GM18858 (cell line): ENCODE results near the gene ZMYND10.

ENCODE experiments used
- ATAC-seq: cut with Tn5 transposase; IDR thresholded peaks from one replicate; pipeline ENCODE4 v1.9.1; 2021; ENCODE audit not compliant: unreplicated experiment

ZMYND10 gene

DNA sequence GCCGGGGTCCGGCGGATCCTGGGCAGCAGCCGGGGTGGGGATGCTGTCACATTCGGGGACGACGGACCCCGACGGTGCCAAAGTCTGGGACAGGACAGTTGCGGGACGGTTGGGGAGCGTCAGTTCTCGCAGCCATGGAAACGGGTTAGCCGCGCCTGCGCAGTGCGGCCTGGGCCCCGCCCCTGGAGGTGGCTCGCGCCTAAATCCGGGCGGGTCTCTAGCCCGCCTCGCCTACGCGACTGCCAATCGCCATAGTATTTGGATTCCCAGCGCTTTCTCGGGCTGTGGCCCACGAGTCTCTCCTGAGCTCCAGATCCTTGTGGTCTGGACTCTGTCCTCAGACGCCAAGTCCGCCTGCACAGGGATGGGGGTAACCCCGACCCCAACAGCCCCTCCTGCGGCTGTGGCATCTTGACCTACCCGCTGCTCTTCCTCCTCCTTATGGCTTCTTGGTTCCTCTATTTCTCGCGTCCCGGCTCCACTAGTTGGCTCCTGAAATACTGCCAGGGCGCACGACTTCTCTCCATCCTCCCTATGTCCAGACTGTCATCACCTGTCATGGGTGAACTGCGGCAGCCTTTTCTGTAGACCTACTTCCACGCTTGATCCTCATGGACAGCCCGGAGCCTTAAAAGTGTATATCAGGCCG lies at the start of gene ZMYND10:
Gene ZMYND10 (minus strand): TSS at position 147 of the 649 bp plus-strand sequence. CDS start 153 bp downstream, outside the sequence.
- ATAC-seq = no peak

DNA sequence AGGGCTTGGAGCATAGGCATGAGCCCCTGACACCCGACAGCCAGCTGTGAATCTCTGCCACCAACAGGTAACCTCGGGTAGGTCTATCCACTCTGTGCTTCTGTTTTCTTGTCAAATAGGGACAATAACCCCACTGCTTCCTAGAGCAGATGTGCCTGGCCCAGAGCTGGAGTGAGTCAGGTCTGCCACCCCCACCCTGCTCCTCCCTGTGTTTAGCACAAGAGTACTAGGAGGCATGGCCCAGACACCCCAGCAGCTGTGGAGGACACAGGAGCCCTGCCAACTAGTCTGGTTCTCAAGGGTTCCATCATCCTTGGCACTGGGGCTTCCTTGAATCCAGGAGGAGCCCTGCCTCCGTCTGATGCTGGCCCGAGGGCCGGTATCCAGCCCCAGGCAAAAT lies 47.5 kb upstream of the ZMYND10 start:
- no peak for ATAC-seq

DNA sequence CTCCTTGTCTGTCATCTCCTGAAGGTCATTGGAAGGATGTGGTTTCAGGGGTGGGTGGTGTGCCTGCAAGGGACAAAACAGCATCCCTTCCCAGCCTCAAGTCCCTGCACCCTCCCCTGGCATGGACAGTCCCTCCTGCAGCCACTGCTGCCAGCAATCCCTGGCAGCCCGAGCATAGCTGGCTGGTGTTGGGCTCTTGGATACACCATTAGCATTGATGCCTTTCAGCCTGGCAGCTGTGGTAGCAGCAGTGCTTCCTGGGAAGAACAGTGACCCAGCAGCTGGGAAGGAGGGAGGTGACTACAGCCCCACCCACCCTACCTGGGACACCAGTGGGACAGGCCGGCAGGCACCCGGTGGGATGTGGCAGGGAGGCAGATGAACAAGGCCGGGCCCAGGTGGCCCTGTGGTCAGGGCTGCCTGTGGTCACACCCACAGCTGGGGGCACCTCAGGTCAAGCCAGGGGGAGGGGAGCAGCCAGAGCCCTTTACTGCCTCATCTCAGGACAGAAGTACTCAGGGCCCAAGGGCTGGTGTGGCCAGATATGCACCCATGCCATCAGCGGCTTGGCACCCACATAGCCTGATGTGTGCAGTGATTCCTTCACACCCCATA lies 46.7 kb upstream of the ZMYND10 start:
- no peak for ATAC-seq

DNA sequence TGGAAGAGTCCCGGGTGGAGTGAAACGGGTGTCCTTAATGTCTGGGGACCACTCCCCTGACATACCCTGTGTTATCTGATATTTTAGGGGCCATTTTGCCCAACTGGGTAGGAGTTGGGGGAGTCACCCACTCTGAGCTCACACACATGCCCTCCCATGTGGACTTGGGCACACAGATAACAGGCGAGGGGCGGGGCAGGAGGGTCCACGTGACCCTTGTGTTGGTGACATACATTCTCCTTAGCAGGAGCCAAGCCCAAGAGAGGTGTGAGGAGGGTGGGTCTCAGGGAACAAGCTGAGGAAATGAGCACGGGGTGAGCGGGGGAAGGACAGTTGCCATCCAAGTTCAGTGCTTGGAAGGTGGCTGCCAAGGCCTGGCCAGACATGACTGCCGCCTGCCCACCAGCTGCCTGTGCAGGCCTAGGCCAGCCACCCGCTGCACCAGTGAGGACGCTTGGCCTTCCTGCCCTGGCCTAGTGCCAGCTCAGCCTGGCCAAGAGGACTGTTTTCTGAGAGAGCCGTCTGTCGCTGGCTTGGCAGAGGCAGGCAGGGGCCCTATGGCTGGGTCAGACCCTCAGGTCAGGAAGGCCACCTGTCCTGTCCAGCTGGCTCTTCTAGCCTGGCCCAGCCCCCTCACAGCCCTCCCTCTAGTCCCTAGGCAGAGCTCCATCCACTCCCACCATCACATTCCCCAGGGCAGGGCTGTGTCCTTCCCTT lies 45.1 kb upstream of the ZMYND10 start:
- no peak for ATAC-seq

DNA sequence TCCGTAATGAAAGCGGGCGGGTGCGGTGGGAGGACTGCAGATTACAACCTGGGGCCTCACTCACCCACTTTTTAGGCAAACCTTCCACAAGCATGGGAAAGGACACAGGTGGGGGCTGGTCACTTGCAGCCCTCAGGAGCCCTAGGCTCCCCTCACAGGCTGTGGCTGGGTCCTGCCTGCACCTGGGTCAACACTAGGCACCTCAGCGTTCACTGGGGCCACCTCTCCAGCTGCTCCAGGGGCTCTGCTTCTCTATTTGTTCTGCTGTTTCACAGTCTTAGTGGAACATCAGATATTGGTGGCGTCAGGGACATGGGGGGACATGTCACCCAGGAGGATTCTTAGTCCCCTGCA lies 43.9 kb upstream of the ZMYND10 start:
- no peak for ATAC-seq

DNA sequence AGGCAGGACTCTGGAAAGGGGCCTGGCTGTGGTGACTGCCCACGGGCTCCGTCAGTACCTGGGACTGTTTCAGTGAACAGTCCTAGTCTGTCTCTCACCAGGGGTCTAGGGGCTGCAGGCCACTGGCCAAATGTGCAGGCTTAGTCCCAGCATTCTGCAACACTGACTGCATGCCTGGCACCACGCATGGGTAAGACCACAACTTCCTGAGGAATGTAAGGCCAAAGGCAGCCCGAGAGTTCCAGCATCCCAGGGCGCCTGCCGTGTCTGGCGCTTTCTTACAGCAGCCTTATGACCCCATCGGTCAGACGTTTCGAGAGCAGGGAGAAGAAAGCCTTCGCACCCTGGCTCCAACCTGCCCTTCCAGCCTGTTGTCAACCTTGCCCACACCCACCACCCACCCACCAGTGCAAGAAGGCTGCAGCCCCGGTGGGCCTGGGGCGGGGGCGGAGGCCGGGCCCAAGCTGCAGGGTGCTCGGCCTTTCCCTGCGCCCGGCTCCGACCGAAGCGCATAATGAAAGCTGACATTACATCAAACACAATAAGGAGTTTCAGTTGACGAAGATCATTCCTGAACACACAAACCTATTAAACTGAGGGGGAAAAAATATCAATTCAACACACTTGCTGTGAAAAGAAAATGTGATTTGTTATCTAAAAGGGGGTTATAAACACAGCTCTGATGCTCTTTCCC lies 43.3 kb upstream of the ZMYND10 start:
- no peak for ATAC-seq

DNA sequence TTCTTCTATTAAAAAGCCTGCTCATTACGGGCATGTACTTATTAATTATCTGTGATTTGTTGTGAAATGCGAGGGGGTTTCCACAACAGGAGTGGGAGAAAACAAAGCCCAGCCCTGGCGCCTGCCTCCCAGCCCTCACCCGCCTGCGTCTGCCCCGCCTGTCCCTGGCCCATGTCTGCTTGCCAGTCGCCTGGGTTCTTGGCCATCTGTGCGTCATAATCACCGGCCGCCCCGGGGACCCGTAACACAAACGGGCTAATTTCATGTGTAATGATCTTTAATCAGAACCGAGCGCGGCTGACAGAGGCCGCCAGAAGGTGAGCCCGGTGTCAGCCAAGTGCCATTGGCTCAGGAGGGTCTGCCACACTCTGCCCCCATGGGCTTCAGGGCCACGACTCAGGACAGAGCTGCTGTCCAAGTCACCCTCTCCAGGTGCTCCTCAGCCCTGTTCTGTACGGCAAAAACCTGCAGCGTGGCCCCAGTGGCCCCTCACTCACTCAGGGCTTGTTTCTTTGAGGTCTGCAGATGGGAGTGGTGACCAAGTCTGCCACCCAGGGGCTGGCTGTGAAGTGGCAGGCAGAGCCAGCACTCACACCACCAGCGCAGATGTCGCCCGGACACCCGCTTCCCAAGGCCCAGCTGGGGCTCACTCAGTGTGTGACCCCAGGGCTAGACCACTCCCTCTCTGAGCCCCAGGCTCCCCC lies 42.6 kb upstream of the ZMYND10 start:
- ATAC-seq = no peak

DNA sequence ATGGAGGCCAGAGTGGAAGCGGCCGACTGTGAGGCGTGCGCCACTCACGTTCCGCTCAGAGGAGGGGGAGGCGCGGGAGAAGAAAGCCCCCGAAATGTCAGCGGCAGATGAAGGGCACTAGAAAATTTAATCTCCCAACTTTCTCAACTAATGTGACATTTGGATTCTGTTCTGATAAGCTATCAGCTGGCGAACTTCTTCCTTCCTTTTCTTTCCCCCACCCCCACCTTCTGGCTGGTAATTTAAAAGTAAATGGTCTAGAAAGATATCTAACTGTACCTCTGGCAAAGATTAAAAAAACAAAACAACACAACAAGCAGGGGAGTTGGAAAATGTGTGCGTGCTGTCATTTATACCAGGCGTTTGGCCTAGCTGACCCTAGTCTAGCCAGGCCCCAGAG lies 40.2 kb upstream of the ZMYND10 start:
- no peak for ATAC-seq

DNA sequence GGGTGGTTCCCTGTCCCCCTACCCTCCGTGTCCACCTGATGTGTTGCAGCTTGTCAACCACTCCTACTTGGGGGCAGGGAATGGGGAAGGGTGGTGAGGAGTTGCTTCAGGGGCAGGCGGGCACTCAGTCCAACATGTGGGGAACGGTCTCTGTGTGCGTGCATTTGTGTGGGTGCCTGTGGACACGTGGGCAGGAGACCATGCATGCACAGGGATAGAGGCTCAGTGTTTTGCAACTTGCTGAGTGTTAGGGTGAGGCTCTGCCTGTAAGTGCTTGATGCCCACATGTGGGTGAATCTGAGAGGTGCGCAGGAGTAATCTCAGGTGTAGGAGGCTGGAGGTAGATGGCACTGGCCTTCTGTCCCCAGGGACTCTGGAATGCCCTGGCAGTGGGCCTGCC lies 38.2 kb upstream of the ZMYND10 start:
- no peak for ATAC-seq

DNA sequence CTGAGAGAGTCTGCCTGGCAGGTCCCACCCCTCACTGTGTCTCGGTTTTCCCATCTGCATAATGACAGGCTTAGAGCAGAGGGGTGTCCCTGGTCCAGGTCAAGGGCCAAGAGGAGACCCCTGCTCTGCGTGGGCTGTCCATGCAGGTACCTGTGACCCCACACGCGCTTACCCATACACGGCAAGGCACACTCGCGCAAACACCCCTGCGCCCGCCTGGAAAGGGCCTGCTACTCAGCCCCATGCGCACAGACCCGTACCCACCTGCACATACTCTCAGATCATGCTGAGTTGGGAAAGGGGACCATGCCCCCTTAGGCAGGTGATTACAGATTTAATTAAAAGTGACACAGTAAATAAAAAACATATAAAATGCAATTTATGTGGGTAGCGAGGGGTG lies 37.2 kb upstream of the ZMYND10 start:
- no peak for ATAC-seq

DNA sequence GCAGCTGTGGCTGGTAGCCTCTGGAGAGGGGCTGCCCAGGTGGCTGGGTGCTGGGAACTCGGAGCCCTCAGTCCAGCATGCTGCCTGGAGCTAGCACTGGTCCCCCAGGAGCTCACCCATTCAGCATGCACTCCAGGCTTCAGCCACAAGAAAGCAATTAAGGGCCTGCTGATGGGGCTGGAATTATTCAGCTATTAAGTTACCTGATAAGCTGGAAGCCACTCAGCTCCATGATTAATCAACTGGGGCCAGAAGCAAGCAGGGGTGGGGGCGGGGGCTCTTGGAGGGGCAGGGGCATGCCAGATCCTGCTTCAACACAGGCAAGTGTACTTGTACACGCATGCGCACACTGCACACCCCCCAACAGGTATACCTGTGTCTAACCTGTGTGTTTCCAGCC lies 35.9 kb upstream of the ZMYND10 start:
- ATAC-seq = no peak

DNA sequence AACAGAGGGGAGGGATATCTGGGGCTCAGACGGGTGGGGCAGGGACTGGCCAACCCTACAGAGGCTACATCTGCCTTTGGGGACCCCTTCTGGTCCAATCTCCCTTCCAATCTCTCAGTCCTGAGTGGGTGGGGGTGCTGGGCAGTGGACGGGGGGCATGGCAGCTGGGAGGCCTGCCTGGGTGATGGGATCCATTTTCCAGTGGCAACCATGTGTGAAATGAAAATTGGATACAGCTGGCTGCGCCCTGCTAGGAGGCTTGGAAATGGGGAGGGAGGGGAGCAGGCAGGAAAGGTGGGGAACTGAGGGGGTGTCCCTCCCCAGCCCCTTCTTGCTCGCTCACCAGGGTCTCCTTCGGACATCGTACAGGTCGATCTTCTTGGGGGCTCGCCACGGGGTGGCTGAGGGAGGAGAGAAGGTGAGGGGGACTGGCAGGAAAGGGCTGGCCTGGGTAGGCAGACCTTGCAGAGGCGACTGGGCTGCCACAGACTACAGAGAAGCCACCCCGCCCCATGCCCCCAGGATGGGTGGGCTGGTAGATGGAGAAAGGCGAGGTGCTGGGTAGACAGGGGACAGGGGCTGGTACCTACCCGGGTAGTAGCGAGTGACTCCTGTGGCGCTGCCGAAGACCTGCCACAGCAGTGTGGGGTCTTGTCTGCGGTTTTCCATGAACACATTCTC lies 35.0 kb upstream of the ZMYND10 start:
- ATAC-seq = no peak

DNA sequence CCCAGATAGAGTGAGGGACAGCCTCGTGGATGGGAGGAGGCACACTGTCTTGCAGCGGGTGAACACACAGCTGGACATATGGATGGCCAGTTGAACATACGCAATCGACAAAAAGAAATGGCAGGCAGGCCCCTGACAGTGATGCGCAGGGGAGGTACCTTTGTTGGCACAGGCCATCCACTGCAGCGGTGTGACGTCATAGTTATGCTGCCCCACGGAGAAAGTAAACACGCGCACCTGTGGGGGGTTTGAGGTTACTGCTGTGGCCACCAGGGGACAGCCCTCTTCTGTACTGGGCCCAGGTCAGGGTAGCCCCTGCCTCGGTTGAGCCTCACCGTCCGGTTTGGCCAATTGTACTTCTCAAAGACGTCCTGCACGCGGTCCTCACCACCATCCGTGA lies 33.2 kb upstream of the ZMYND10 start:
- ATAC-seq = no peak

DNA sequence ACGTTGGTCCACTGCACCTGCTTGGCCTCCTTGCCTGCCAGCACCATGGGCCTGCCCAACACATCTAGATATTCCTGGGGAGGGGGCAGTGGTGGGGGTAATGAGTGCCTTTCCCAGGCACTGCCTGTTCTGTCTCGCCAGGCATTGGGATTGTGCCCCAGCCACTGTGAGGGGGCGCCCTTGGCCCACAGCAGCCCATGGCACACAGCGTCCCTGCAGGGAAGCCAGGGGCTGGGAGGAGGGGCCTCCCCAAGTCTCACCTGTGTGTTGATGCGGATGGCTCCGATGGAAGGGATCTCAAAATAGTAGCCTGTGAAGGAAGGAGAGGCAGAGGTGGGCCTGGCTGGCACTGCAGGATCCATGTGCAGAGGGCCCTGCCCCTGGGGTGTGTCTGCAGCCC lies 32.5 kb upstream of the ZMYND10 start:
- ATAC-seq = no peak

DNA sequence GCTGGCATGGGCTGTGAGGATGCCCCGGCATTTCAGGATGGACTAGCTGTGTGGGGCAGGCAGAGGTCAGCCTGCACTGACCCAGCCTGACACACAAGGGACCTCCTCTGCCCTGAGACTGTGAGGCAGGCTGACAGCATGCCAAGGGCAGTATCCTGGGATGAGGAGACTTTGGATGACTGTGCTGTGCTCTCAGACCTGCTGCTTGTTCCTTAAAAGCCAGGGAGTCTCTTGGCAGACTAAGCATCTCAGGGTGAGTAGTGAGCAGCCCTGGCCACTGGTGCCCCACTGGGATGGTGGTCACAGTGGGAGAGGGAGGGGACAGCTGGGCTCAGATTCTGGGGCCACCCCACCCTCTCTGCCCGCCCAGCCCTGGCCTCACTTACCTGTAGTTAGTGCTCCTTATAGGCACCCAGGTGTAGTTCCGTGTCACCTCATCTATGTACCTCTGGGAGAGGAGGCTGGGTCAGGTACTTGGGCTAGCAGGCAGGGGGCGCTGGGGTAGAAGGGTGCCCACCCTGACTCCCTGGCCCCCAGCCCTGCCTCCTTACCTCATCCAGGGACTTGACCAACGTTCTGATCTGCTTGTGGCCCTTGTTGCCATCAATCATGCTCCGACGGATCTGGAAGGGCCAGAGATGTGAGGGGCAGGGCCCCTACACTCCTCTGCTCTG lies 29.9 kb upstream of the ZMYND10 start:
- ATAC-seq = no peak

DNA sequence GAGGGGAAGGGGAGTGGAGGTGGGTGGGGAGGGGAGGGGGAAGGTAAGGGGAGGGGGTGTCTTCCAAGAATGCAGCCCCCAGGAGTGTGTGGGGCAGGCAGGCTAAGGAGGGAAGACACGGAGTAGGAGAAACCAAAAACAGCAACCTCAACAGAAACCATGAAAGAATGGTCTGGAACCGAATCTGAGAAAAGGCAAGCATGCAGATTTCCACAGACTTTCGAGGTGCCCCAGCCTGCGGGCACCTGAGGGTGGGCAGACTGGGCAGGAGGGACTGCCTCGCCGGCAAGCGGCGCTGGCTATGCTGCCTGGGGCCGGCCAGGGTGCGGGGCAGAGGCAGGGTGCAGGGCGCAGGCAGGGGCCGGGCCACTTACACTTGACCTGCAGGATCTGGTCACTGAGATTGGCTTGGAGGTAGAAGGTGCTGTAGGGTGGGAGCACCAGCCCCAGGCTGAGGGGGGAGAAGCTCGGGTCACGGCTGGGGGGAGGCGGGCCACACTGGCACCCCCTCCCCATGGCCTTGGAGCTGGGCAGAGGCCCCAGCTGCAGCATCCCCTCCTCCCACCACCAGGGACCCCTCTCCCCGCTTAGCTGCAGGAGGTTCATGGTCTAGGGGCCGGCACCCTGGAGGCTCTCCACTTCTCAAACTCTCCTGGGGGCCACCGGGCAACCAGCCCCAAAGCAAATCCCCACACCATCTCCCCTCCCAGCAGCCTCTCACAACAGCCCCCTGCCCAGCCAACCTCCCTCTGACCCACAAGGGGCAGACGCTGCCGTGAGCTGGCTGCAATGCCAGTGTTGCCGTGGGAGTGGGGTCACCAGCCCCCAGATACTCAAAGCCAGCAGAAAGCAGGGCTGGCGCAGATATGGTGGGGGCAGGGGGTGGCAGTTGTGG lies 29.1 kb upstream of the ZMYND10 start:
- ATAC-seq = no peak

DNA sequence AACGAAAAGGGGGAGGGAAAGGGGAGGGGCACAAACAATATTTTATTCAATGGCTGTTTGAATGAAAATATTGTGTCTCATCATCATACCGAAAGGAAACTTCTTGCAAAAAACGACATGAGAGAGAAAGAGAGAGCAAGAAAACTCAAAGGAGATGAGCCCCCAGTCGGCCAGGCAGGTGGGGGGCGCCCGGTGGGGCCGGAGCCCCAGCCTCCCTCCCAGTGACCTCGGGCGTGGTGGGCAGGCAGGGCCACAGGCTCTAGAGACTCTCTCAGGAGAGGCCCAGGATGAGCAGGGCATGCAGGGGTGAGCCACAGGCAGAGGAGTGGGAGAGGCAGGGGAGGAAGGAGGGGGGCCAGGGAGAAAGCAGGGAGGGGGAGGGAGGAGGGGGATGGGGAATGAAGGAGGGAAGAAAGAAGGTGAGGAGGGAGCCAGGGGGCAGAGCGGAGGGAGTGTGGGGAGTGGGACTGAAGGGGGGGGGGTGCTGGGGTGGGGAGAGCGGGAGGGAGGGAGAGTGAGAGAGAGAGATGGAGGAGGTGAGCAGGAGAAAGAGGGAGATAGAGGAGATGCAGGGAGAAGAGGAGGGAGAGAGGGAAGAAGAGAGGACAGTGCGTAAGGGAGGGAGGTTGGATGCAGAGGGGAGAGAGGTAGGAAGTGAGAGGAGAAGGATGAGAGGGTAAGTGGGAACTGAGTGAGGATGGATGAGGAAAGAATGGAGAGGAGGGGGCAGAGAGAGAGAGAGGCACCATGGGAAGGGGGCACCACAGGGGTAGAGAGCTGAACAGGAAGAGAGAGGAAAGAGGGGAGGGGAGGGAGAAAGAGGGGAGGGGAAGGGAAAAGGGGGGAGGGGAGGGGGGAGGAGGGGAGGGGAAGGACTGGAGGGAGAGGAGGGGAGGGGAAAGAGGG lies 27.9 kb upstream of the ZMYND10 start:
- no peak for ATAC-seq

DNA sequence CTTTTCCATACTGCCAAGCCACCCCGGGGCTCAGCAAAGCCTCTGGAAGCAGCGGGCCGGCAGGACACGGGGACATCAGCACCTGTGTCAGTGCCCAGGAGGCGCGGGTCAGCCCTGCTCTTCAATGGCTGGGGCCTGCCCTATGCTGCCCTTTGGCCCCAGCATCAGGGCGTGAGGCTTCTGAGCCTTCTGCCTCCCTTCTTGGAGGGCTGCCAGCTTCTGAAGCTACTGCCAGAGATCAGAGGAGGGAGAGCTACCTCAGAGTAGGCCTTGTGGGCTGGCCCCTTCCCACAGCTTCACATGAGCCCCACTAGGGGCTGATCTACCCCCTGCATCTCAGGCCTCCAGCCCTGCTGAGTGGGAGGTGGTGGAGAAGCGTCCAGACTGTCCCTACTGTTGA lies 26.8 kb upstream of the ZMYND10 start:
- no peak for ATAC-seq
